ENCODE measurements around the gene ALG8.

DNA sequence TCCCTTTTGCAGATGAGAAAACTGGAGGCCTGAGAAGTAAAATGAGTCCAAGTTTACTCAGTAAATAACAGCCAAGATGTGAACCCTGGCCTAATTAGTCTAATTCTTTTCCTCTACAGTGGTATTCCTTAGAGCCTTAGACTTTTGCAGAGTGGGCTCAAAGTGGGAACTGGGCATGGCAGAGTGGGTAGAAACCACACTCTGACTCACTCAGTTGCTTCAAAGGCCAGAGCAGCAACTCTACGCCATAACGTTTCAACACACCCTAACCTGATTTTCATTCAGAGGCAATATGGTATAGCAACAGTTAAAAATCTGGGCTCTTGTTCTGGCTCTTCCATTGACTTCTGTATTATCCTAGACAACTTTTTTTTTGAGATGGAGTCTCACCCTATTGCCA lies 73.0 kb downstream of the ALG8 start:
- TF ChIP-seq EP300 (IDR thresholded peaks at IDR 0.05) (no peak), POLR2A (IDR thresholded peaks at IDR 0.05) (no peak)

Measured in tibial nerve (tissue), 3 donors.